GM19351 (cell line): ENCODE measurements around the gene TTC28.

Experiments used
- ATAC-seq: cut with Tn5 transposase; IDR thresholded peaks from one replicate; pipeline ENCODE4 v1.9.1; 2021; ENCODE audit warnings: mild to moderate bottlenecking, moderate library complexity; ENCODE audit not compliant: unreplicated experiment

The TTC28 gene

DNA sequence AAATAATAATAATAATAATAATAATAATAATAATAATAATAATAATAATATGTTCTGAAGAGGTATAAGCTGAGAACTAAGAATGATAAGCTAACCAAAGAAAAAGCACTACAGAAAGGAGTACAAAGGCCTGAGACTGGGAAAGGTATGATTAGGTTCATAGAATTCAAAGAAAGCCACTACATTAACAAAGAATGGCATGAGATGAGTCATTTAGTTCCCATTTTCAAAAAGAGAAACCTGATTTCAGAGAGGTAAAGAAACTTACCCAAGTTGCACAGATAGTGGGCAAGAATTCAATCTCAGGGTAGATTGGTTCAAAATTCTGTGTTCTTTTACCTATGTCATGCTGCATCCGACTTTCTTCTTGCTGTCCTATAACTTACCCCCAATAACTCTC lies 350.9 kb downstream of the TTC28 start:
- no peak for ATAC-seq

DNA sequence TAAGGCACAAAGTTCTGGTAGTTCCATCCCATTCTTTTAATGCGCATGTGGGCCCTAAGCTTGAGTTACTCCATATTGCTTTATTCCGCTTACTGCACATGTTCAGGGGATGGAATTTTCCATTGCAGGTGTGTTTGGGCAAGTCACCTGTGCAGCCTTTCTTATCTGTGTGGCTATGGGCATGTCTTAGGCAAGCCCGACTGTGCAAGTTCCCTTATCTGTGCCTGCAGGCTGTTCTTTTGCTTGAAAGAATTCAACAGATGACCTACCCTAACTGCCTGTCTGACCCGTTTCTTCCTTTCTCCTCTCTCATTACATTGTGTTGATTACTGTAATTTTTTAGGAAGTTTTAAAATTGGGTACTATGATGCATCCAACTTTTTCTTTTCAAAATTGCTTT lies 363.6 kb downstream of the TTC28 start:
- ATAC-seq = no peak

DNA sequence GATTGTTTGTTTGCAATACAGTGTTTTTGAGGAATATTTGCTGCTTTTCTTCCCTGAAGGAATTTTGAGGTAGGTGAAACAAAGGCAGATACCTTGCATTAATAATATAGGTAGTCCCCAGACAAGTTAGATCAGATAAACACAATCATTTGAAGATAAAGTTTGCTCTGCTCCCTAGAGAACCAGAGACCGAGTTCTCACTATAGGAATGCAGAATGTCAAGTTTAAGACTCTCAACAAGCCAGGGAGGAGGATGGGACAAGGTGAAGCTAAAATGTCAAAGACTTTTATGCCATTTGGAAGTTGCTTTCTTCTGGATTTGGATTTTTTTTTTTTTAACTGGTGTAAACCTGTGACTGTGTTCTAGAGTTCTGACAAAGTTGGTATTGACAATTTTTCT lies 364.7 kb downstream of the TTC28 start:
- no peak for ATAC-seq

DNA sequence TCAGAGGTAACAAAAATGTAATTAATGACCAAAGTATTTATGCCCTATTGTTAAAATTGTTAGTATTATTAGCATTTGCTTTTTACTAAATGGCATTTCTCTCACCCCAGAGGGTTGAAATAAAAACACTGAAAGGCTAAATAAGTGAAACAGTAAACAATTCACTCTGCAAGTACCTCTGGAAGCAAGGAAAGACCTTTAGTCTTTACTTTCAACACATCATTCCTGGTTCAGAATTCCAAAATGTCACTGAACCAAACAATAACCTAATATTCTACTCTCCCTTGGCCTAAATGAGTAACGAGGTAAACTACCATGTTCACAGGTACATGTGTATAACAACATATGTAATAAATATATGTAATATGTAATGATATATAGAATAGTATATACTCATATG lies 369.3 kb downstream of the TTC28 start:
- no peak for ATAC-seq

DNA sequence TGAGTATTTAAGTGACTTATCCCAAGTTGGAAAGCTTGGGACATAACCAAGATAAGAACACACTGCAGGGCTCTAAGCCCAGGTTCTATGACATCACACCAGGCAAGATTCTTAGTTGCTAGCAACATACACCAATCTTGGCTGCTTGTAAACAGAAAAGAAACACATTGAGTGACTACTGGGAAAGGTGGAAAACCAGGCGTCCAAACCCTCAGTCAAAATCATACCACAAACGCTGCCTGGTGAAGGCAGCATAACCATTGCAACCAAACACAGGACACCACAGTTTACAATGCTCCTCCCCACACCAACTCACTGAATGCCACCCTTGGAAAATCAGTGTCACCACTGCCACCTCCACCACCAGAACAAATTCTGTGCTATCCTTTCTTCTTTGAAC lies 379.9 kb downstream of the TTC28 start:
- ATAC-seq = no peak

DNA sequence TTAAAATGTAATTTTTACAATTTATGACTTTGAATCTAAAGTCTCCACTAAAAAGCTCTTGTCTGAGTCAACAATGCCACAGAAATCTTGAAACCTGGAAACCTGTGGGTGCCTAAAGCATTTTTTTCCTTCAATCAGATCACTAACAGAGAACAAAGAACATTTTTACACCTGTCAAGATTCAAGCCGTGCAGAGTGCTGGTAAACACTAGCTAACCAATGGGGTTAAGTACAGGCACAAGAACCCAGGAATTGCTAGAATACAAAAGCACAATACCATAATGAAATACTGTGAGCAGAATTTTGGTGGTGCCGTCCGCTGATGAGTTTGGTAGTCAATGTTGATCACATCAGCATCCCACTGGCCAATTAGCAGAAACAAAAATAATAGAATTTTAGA lies 380.3 kb downstream of the TTC28 start:
- no peak for ATAC-seq

DNA sequence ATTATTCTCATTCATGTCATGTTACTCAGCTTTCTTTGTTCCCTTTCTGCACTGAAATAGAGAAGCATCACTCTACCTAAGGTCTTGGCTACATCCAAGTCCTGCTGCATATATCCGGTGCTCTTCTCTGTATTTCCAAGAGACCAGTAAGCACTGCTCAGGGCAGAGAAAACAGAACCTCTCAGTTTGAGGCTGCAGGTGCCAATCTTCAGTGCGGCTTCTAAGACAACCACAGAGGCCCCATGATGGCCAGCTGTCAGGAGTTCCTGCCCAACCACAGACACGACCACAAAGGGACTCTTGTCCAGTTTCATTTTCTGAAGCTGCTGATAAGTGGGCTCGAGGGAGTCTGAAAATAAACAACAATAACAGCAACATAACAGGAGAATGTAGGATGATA lies 382.1 kb downstream of the TTC28 start:
- ATAC-seq = no peak

DNA sequence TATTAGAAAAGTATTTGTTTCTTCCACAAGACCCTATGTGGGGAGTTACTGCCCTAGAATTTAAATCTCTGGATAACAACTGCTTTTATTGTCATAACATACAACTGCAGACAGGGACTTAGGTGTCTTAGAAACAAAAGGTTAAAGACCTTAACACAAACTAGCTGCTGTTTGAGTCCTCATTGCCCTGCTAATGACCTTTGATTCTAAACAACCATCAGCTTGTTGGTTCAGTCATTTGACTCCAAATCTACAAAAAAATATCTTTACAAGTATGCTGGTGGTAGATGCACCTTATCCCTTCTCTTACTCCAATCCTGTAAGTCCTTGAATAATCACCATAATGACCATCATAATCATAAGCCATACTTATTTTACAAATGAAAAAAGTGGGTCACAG lies 383.2 kb downstream of the TTC28 start:
- ATAC-seq = no peak

DNA sequence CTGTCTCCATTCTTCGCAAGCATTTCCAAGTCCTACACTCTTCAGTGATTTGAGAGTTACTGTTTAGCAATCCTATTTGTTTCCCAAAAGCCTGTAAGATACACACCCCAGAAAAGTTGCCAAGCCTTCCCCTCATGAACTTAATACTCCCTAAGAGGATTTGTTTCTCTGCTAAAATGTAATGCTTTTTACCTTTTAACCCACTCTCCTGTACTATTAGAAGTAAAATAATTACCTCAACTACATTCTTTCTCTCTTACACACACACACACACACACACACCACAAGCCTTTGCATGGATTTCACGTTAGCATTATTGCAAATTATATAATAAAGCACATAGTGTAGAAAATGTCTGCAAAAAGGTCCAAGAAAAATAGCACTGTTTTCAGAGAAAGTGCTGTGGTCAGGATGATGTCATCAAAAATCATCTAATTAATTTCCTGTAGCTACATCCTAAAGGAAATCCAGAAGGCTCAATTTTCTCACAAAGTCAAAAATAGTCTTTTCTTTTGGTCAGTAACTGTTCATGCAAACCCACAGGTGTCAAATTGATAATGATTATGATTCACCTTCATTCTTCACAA lies 396.5 kb downstream of the TTC28 start:
- ATAC-seq = no peak

DNA sequence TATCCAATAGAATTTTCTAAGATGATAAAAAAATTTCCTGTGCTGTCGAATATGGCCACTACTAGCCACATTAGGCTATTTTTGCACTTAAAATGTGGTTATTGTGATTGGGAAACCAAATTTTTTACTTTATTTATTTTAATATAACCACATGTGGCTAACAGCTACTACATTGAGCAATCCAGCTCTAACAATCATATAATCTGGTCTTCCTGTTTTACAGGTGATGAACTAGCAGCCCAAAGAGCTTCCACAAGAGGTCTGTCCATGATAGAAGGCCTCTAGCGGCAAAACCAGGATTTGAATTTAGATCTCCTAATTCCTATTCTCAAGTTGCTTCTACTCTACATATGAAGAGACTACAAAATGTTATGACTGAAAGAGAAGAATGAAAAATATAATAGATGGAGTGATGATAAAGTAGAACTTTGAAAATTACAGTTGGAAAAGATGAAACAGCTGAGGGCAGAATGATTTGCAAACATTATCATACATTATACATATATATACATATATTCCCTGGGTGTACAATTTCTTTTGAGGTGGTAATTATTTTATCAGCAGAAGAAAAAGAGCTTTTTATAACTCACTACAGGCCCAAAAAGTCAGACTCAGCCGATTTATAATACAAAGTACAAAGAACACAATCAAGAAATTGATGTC lies 397.1 kb downstream of the TTC28 start:
- no peak for ATAC-seq

DNA sequence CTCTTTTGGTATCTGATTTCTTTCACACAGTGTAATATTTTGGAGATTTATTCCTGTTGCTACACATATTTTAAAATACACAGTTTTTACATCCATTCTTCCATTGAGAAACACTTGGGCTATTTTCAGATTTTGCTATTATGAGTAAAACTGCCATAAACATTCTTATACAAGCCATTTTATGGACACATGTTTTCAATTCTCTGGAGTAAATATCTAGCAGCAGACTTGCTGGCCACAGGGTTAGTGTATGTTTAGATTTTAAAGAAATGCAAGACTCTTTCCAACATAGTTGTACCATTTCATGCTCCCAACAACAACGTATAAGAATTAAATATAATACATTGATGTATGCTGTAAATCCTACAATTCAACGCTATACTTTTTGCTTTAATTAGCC lies 399.8 kb downstream of the TTC28 start:
- ATAC-seq = no peak

DNA sequence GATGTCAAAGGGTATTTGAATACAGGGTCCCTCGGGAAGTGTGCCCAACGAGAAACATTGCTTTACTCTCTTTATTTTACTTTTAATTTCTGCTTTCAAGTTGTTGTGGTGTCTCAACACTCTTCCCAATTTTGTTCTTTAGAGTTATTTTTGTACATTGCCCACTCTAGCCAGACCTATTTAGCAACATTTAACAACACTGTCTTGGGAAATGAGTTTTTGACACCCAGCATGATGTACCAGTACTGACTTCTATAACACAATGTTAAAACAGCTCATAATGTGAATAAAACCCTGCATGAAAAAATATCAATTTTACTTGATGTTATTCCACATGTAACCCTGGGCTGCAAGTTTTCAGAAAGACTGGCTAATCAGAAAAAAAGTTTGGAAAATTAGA lies 410.4 kb downstream of the TTC28 start:
- no peak for ATAC-seq

DNA sequence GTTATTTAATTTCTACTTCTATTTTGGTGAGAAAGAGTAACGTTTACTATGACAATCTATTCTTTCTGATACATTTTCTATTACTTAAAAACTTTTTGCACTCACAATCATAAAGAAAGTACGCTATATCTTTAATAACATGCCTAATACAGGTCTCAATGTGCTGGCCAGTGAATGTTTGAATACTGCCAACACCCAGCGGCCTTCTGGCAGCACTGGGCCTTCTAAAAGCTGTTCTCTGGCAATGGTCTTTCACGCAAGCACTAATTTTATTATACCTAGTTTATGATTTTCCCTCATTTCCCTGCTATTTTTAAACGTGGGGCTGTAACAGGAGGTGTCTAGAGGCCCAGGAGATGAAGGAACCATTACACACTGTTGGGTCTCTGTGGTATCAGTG lies 410.8 kb downstream of the TTC28 start:
- no peak for ATAC-seq

DNA sequence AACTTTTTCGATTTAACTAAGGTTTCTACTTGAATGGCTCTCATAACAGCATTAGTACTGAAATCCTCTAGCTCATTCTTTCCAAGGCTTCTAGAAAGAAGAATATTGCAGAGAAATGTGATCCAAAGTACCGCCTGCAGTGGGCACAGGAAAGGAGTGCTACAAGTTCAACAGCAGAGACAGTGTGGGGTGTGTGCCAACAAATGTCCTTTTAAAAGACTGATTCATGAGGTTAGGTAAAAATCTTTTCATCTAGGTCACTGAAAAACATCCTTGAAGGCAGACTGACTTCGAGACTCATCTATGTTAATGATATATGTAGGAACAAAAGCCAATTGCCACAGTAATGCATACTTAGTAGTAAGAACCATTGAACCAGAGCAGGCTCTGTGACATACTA lies 411.5 kb downstream of the TTC28 start:
- ATAC-seq = no peak

DNA sequence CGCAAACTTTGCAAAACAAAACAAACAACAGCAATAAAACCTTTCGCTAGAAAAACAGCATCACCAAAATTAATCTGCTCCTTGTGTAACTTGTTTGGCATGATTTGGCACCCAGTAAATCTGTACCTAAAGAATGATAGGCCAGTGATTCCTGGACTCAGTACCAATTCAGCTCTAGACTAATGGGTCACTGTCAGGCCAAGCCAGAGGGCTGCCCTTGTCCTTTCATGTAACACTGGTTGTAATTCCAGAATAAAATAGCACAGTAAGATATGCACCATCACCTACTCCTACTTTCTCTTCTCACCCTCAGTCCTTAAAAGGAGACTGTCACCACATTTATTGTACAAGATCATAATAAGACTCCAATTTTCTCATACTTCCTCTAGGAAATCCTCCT lies 419.0 kb downstream of the TTC28 start:
- no peak for ATAC-seq

DNA sequence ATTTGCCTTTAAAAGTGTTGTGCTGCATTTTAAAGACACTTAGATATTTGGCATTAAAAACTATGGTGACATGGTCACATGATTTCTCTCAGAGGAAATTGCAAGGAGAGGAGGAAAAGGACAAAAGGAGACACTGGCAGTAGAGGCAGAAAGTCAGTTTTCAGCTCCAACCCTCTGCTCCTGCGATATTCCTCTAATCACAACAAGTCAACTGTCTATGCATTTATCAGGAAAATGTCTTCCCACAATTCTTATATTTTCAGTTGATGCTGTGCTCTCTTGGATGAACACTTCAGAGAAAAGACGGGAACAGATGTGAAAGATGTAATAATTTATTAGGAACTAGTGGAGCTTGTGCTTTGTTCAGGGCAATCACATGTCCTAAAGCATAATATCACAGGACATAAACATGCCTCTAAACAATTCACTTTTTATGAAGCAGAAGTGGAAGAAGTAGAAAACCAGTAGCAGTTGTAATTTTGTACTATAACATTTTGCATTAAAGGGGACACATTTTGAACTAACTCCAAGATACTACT lies 419.8 kb downstream of the TTC28 start:
- ATAC-seq = no peak

DNA sequence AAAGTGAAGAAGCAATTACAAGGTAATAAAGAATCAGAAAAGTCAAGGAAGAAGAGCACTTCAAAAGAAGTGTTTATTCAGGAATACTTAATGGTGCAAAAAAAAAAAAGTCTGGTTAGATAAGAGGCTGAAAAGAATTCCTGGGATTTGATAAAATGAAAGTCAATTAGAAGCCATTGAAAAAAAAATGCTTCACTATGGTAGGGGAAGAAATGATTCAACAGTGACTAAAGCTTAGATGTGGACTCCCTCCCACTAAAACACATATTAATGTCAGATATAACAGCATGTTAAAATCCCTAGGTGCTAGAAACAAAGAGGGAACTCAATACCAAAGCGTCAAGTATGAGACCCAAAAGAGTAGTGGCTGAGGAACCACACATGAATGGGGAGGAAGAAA lies 425.2 kb downstream of the TTC28 start:
- ATAC-seq = no peak

DNA sequence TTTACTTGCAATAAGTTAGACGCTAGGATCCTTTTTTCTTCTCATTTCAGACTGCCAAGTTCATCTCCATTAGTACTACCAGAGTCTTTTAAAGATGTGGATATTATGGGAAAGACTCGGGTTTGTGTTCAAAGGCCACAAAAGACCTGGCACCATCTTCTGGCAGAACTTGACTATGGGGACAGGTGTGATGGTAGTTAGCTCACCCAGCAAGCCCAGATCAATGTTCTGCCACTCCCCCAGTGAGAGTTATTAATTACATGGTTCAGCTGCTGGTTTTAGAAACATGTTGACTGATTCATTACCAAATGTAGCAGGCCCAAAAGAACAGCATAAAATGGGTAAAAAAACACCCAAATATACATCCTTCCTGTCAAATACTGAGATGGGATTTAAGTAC lies 427.1 kb downstream of the TTC28 start:
- ATAC-seq = no peak

DNA sequence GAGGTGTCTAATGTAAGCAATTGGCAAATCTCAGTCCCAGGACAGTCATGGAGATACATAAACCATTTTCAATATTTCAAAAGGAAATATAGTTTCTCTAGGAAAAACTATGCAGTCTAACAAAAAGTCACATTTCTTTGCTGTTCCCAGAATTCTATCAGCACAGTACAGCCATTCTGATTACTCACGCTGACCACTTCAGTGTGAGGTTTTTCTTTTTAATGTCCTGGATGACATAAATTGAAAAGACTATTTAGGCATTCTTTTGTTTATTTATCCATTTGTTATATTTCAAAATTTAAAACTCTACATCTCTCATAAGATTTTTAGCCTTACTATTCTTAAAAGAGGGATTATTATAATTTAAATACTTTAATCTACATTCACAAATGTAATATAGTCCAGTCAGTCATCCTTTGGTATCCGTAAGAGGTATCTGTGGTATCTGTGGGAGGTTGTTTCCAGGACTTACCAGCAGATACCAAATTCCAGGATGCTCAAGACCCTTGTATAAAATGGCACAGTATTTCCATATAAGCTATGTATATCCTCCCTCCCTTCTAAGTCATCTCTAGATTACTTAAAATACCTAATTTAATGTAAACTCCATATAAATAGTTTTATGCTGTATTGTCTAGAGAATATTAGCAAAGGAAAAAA lies 429.5 kb downstream of the TTC28 start:
- ATAC-seq = no peak

DNA sequence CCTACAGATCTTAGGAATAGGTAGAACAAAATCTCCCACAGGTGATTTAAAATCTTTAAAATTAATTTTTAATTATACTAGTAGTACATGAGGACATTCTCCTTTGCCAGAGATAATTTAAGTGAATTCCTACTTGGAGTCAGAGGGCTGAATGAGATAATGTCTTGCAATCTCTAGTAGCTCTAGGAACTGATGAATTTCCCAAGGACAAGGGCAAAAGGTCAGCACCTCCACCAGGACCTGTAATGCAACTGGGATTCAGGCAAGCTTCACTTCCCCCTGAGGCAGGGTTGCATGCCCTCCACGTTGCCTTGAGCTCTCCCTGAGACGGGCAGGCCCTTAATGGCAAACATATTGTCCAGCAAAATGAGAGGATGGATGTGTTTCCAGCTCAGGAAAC lies 430.2 kb downstream of the TTC28 start:
- ATAC-seq = no peak

DNA sequence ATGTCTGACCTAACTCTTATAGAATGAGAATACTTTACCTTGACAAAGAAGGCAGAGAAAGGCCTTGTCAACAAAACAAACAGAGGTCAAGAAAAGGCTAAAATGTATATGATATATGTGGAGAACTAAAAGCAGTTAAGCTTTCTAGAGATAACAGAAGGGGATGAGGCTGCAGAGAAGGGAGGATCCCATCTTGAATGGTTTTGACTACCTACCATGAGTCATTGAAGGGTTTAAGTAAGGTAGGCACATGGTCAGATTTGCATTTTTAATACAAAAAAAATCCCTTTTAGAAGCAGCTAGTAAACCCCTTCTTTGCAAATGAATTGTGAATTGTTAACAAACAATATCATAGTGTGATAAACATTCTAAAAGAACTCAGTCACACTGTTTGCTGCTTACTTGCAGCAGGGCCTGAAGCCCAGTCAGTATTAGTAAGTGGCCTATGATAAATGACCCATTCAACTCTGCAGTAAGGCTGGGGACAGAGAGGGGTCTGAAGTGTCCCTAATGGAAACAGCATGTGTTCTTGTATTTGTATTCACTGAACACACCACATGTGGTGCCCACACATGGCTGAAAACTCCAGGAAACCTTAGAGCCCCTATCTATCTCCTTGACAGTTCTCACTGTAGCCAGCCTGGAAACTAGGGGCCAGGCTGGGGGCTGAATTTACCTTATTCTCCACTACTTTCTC lies 431.8 kb downstream of the TTC28 start:
- ATAC-seq = no peak

DNA sequence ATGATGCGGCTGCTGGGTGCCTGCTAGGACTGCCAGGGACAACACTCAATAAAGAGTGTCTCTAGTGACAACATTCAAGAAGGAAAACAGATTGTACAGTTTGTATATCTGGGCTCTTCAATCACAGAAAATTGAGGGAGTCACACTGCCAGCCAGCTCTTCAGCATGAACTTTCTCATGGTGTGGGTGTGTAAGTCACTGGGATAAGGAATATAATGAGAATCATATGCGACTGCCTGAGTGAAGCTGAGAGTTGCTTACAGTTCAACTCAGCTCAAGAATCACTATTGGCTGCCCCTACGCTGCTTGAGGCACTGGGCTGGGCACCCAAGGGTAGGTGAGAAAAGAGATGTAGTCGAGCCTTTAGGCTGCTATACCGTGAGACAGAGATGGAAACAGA lies 432.5 kb downstream of the TTC28 start:
- ATAC-seq = no peak
